NOMO-1 (cell line): Measurements from ENCODE around the gene TNIK.
"Not testable (repeated sequence)": the region's sequence is repeated elsewhere in the genome, so short reads cannot be mapped to it uniquely, and the experiment has no call there.

Experiments used
- DNase-seq, 2 experiments: peaks; one replicate each; lab custom pipeline; 2025; ENCODE audit not compliant: unreplicated experiment in 2 of 2; lab: John Stamatoyannopoulos, UW

Gene TNIK

DNA sequence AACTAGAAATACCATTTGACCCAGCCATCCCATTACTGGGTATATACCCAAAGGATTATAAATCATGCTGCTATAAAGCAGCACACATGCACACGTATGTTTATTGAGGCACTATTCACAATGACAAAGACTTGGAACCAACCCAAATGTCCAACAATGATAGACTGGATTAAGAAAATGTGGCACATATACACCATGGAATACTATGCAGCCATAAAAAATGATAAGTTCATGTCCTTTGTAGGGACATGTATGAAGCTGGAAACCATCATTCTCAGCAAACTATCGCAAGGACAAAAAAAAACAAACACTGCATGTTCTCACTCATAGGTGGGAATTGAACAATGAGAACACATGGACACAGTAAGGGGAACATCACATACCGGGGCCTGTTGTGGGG, 340.8 kb downstream of the TNIK start:
- DNase-seq: not testable (repeated sequence)

DNA sequence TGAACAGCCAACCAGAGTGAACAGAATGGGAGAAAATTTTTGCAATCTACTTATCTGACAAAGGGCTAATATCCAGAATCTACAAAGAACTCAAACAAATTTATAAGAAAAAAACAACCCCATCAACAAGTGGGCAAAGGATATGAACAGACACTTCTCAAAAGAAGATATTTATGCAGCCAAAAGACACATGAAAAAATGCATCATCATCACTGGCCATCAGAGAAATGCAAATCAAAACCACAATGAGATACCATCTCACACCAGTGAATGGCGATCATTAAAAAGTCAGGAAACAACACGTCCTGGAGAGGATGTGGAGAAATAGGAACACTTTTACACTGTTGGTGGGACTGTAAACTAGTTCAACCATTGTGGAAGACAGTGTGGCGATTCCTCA, 341.2 kb downstream of the TNIK start:
- DNase-seq: not testable (repeated sequence)

- no peak for DNase-seq
These were observed 343.3 kb downstream of the TNIK start for GRCh38 chr3:171116824-171117395.

GRCh38 chr3:171116365-171116764, 343.8 kb downstream of the TNIK start:
- no peak for DNase-seq

- DNase-seq: no peak
These were observed 344.5 kb downstream of the TNIK start for GRCh38 chr3:171115667-171116066.

DNA sequence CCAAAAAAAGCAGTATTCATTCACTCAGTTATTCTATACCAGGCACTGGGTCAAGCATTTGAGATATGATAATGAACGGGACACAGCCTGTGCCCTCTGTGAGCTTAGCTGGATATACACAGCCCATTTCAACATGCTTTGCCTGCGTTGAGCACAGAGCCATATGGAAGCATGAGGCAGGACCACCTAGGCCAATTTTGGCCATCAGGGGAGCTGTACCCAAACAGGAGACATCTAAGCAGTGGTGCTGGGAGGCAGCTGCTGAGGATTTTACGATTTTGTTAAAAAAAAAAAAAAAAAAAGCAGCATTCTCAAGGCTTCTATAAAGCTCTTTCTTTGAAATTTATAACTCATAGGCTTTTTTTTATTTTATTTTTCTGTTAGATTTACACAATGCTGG, 346.5 kb downstream of the TNIK start:
- DNase-seq: no peak

DNA sequence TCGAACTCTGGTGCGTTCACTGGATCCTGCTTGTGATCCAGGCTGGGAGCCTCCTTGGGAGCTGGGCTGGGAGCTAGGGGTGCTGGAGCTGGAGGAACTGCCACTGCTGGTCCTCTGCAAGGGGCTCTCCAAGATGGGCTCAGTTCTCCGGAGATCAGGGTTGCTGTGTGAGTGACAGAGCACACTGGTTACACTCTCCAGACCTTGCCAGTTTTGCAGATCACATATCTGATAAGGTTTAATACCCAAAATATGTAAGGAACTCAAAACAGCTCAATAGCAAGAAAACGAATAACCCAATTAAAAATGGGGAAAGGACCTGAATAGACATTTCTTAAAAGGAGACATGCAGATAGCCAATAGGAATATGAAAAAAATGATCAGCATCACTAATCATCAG, 349.5 kb downstream of the TNIK start:
- no peak for DNase-seq

- no peak for DNase-seq
These were observed 352.1 kb downstream of the TNIK start for GRCh38 chr3:171108066-171108465.

DNA sequence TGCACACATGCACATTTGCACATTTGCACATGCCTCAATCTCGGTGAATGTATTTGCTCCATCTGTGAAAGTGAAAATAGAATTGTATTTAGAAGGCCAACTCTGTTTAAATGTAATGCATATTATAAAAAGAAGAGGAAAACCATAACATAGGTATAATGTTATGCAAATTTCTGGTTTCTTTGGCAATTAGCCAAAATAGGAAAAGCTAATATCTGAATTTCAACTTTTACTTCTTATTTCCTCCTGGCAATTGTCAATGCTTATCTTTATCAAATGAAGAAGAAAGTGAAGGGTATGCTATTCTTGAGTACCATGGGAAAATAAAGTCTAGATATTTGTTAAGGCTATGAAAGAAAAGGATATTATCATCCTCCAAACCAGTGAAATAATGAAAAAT, 357.0 kb downstream of the TNIK start:
- DNase-seq: no peak

GRCh38 chr3:171101982-171102641, 358.1 kb downstream of the TNIK start:
- DNase-seq: no peak

- DNase-seq: no peak
These were observed 360.3 kb downstream of the TNIK start for GRCh38 chr3:171099911-171100310.

- DNase-seq: no peak
These were observed 365.1 kb downstream of the TNIK start for GRCh38 chr3:171095063-171095462.

DNA sequence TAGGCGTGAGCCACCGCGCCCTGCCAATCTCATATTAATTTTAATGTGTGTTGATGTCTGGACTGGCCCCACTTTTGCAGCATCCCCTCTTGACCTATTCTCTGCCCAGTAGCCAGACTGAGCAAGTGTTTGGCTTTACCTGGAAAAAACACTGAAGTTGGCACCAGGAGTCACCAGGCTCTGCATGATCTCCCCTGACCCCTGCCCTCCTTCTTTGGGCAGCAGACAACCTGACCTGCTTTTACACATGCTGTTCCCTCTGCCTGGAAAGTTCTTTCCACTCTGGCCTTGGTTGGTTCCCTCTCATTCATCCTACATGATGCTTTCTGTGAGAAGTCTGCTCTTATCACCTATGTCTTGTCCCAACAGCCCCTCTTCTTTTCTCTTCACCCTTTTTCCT, 365.8 kb downstream of the TNIK start:
- no peak for DNase-seq

DNA sequence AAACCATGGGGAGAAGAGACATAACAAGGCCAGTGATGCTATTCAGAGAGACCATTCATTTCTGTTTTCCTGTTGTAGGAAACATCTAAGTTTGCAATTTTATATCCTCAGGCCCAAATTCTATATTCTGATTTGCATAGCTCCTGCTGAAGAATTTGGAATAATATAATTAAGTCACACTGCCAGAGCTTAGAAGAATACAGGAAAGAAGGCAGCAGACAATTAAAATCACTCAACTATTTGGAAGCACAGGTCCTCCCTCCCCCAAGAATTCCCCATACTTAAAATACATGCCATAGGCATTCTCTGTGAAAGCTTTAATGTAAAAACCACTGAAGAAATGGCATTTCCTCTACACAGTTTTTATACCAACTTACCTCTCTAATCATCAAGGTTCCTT, 366.7 kb downstream of the TNIK start:
- no peak for DNase-seq

DNA sequence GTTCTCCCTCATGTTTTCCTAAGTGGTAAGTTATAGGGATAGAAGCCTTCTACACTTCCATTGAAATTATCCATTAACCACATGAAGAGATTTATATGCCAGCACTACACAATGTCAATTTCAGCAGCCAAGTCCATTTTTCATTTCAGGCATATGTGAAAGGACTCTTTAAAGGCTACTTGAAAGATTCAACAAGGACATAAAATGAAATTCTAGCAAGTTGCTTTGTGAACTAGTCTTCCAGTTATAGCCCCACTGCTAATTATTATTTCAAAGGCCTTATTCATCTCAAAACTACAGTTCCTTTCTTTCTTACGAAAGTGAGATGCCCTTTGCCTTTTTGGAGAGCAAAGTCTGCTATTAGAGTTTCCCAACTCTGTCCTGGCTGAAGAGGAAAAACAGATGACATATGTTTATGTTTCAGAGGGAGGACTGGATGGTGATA, 367.7 kb downstream of the TNIK start:
- no peak for DNase-seq

DNA sequence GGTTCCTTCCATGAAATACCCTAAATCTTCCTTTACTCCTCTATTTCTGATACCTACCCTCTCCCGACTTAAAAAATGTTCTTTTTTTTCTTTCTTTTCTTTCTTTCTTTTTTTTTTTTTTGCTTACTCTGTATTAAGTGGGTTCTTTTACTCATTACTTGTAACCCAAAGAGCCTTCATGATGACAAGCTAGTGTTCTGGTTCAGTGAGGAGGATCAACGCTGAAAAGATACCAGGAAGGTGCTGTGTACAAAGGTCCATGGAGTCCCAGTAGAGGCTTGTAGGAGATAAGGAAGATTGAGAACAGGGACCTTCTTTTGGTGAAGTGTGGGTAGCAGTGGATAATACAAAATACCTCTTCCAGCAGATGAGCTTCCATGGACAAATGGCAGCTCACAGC, 369.9 kb downstream of the TNIK start:
- DNase-seq: no peak

GRCh38 chr3:171088964-171089754, 371.0 kb downstream of the TNIK start:
- DNase-seq: peak in 1 of 2 experiments; percentile 27

DNA sequence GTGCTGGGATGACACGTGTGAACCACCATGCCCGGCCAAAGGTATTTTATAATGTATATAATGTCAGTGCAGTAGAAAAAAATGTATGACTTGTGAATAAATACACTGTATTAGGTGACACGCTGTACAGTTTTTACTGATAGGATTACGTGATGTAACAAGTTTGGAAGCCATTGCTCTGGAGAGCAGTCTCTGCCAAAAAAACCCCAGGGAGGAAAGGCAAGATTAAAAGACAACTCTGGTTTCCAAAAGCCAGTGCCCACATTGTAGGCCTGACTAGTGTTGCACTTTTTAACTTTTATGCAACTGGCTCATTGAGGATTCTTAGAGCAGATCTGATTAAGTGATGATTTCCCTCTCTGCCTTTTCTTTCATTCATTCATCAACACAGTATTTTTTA, 371.7 kb downstream of the TNIK start:
- DNase-seq: no peak

DNA sequence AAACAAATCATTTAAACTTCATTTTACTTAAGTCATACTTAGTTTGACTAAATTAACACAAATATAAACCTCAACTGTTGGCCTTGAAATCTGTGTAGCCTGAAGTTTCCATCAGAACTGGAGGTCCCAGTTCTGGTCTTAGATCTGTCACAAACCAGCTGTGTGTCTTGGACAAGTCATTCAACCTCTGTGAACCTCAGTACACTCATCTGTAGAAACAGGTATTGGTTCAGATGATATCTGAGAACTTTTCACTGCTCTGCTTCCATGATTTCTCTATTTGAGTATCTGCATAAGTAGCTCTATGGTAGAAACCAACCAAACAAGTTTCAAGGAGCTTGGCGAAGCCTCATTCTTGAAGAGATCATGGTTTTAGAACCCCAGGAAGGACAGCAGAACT, 373.3 kb downstream of the TNIK start:
- DNase-seq: no peak

DNA sequence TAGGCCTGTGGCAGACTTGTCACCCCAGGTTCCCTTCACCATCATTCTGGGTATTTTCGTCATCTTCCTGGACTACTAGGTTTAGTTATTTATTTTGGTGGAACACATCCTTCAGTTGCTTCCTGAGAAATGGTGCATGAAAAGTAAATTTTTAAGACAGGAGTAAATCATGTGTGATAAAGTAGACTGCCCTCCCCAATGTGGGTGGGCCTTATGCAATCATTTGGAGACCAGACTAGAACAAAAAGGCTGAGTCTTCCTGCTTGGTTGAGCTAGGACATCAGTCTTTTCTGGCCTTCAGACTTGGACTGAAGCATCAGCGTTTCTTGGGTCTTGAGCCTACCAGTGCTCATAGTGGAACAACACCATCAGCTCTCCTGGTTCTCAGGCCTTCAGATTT, 382.9 kb downstream of the TNIK start:
- no peak for DNase-seq

DNA sequence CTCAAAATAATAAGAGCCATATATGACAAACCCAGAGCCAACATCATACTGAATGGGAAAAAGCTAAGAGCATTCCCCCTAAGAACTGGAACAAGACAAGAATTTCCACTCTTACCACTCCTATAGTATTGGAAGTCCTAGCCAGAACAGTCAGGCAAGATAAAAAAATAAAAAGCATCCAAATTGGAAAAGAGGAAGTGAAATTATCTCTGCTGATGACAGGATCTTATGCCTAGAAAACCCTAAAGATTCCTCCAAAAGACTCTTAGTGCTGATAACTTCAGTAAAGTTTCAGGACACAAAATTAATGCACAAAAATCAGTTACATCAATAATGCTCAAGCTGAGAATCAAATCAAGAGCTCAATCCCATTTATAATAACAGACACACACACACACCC, 387.8 kb downstream of the TNIK start:
- peak in 1 of 2 experiments; percentile 62 for DNase-seq

DNA sequence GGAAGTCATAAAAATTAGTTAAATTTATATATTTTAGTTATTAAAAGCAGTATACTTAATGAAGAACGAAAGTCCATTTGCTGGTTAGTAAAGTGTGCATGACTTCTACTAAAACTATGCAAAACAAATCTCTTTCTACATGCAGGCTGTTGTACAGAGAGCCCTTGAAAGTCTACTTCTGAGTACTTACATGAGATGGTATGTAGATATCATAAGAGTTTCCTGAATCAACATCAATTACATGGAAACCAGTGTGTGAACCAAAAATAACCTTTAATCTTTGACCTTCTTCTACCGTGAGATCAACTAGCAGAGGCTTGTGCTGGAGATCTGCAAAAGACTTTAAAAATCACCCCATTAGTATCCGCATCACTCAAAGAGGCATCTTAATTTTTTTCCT, 391.5 kb downstream of the TNIK start:
- no peak for DNase-seq
